Bronchial epithelial cell (primary cell): ENCODE measurements around the gene FAM120B. TPM values are rescaled to one million over a fixed set of nuclear protein-coding genes. Genes with fewer than 3 reads are reported as not detected.

ENCODE experiments used
- DNase-seq: peaks from one replicate; pipeline ENCODE4 v3.0.0-alpha.2; 2010; ENCODE audit warnings: low read depth
- FAIRE-seq: peaks from 2 replicates; lab custom pipeline; 2011; peaks lifted over from hg19 to GRCh38; lab: Jason Lieb, UNC
- H3K27me3 ChIP-seq: 2 replicates; pipeline ENCODE4 v1.5.1; 2011; ENCODE audit warnings: low read length; ENCODE audit not compliant: control insufficient read depth, insufficient read depth
- H3K36me3 ChIP-seq: 2 replicates; pipeline ENCODE4 v1.5.1; 2011; ENCODE audit warnings: low read length; ENCODE audit not compliant: control insufficient read depth, insufficient read depth
- H3K4me3 ChIP-seq: 2 replicates; pipeline ENCODE4 v1.5.1; 2011; ENCODE audit warnings: mild to moderate bottlenecking, low read depth, low read length, control low read depth
- CTCF ChIP-seq: IDR thresholded peaks from 2 replicates; pipeline ENCODE4 v1.5.1; 2011; ENCODE audit warnings: mild to moderate bottlenecking, moderate library complexity, low read length, control low read depth, inconsistent platforms; ENCODE audit not compliant: insufficient read depth, severe bottlenecking
- total RNA-seq: library from RNA; depleted of rRNA; stranded (reverse); fragments of >200 nt; gene quantifications from 2 replicates; pipeline ENCODE4 v1.2.1, GENCODE V29; 2014

Gene FAM120B
- total RNA-seq, 1 donor from 2014 or later = 7.1 TPM

DNA sequence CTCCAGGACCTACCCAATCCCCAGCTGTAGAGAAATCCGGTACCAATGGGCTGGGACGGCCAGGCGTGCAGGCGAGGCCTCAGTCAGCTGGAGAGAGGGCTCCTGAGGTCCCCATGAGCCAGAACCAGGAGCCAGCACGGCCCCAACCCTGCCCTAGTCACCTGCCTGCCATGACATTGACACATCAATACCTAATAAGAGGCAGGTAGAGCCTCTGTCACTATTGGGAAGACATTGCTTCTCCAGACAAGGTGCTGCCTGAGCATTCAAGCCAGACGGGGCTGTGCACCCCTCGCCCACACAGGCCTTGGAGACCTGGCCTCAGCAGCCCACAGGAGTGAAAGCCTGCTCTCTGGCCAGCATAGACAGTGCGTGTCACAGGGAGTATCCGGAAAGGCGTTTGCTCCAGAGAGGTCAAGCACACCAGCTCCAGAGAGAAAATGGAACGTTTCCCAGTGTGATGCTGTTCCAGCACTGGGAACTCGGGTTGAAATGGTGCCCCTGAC is 19.1 kb upstream of the FAM120B start:
- FAIRE-seq (no peak), DNase-seq (no peak)
- Histone ChIP-seq H3K4me3 (no peak overlapping the region), H3K27me3 (no peaks in the 10 kb centered on the region), H3K36me3 (peaks cover 25% of the 10 kb centered on the region)
- TF ChIP-seq CTCF = no peak

DNA sequence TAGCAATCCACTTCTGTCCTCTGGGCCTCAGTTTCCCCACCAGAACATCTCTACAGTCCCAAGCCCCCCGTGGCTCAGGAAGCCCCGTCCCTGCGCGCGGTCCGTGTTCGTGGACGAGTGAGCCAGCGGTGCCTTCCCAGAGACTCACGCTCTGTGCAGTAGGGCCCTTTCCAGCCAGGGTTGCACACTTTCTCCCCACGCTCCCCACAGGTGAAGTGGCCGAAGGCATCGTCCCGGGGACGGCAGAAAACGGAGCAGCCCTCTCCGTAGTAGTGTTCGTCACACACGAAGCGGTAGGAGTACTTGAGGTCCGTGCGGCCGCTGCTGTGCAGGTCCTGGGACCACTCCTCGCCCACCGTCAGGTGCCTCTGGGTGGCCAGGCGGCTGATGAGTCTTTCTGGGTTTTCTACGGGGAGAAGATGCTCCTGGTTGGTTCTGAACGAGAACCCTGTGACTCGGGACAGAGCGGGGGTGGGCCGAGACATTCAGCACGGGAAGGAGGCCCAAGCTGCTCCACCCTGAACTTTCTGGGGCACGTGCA is 18.4 kb upstream of the FAM120B start:
- TF ChIP-seq CTCF = no peak
- Histone ChIP-seq H3K36me3 (peaks cover 21% of the 10 kb centered on the region), H3K27me3 (no peaks in the 10 kb centered on the region), H3K4me3 (no peak overlapping the region)
- DNase-seq (no peak), FAIRE-seq (no peak)

DNA sequence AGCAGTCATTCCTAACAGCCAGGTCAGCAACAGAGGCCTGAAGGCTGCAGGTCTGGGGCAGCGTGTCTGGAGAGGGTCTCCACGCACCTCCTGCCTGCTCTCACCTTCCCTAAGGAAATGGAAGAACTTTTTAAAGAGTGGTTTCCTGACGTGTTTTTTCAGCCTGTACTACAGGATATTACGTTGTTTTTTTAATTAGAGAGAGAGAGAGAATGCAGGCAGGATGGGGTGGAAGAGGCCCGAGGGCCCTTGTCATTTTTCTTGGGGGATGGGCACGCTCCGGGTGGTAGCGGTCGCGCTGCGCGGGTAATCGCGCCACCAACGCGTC is 17.7 kb upstream of the FAM120B start:
- H3K27me3 ChIP-seq = no peaks in the 10 kb centered on the region
- FAIRE-seq (no peak), DNase-seq (no peak)
- peaks cover 18% of the 10 kb centered on the region for H3K36me3 ChIP-seq
- H3K4me3 ChIP-seq = peak overlapping the region; percentile 54
- TF ChIP-seq CTCF = no peak

DNA sequence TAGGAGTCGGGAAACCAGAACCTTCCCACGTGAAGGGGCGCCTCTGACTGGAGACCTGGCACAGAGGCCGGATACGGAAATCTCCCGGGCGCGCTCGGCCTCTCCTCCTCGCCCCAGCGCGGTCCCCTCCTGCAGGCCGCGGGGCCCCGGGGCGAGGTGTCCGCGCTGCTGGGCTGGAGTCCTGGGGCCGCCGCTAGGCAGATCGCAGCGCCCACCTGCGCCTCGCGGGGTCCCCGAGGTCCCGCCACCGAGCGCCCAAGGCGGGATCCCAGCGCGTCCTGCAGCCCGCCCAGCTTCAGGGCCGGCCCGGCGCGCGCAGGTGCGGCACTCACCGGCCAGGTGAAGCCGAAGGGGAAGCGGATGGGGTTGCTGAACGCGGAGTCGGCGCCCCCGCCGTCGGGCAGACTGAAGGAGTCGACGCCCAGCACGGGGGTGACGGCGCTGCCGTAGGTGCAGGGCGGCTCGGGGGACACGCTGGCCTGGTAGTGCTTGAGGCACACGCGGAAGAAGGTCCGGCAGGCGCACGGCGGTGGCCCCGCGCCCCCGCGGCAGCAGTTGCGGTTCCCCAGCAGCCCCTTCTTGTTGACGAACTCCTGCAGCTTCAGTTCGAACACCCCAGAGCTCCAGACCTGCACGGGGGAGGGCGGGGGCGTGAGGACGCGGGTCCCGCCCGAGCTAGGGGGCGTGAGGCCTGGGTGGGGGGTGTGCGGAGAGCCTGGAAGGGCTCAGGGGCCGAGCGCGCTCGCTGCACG is 17.2 kb upstream of the FAM120B start:
- Histone ChIP-seq H3K4me3 (peak overlapping the region; percentile 54), H3K27me3 (peaks cover 2% of the 10 kb centered on the region), H3K36me3 (peaks cover 15% of the 10 kb centered on the region)
- no peak for TF ChIP-seq CTCF
- no peak for FAIRE-seq
- DNase-seq = no peak

GRCh38 chr6:170289951-170290295 is 16.6 kb upstream of the FAM120B start:
- Histone ChIP-seq H3K4me3 (peak overlapping the region; percentile 54), H3K27me3 (peaks cover 2% of the 10 kb centered on the region), H3K36me3 (peaks cover 13% of the 10 kb centered on the region)
- no peak for TF ChIP-seq CTCF
- DNase-seq = no peak
- FAIRE-seq = no peak
